Measurements from ENCODE around the gene TMEM258.

TMEM258 gene

GRCh38 chr11:61795876-61796526, 3.6 kb upstream of the TMEM258 start:
- H4K8ac ChIP-seq (ENCODE audit: low read depth, low read length): no peak overlapping the region
- H2BK120ac ChIP-seq (ENCODE audit: low read depth, low read length): no peak overlapping the region
- no peaks in the 10 kb centered on the region for H3K9me3 ChIP-seq (replicated peaks in 1 of 2; ENCODE audit: control insufficient read depth in 2 of 2, insufficient read depth in 1 of 2, low read depth in 1 of 2, low read length in 2 of 2)
- H2AK5ac ChIP-seq (ENCODE audit: low read depth, low read length): no peak overlapping the region
- no peak overlapping the region for H3K14ac ChIP-seq (ENCODE audit: low read length)
- H3K27ac ChIP-seq (replicated peaks; ENCODE audit: low read length): no peak overlapping the region
- H2AFZ ChIP-seq (ENCODE audit: low read length): no peak overlapping the region
- no peak for DNase-seq (ENCODE audit: low spot score)
- H3K18ac ChIP-seq (ENCODE audit: low read length): no peak overlapping the region
- H3K4me1 ChIP-seq (ENCODE audit: control insufficient read depth in 2 of 2, insufficient read depth in 1 of 2, low read depth in 1 of 2, low read length in 2 of 2): peaks cover 3 to 11% of the 10 kb centered on the region in 2 donors
- no peaks in the 10 kb centered on the region for H3K27me3 ChIP-seq (ENCODE audit: control insufficient read depth in 3 of 3, insufficient read depth in 3 of 3, low read depth in 1 of 3, low read length in 3 of 3)
- WGBS, 2 donors (ENCODE audit: extremely low coverage in 2 of 2, insufficient read length in 2 of 2, insufficient replicate concordance in 1 of 2): no CpG with 5 or more reads among the region's 18 CpGs
- H4K91ac ChIP-seq (ENCODE audit: low read depth, low read length, poor library complexity): no peak overlapping the region
- H3K9ac ChIP-seq (ENCODE audit: low read depth, low read length, poor library complexity): no peak overlapping the region
- H2BK15ac ChIP-seq (ENCODE audit: low read length): no peak overlapping the region
- no peak overlapping the region for H3K4me2 ChIP-seq (ENCODE audit: insufficient read depth, low read length, poor library complexity, severe bottlenecking)
- H3K36me3 ChIP-seq (replicated peaks in 1 of 2; ENCODE audit: control insufficient read depth in 2 of 2, insufficient read depth in 2 of 2, low read length in 2 of 2): peaks cover 27 to 69% of the 10 kb centered on the region in 2 donors
- H2BK5ac ChIP-seq (ENCODE audit: low read length): no peak overlapping the region
- H3K4ac ChIP-seq (ENCODE audit: low read length): no peak overlapping the region
- no peak overlapping the region for H3K23ac ChIP-seq (ENCODE audit: low read depth, low read length, poor library complexity)
- H3K4me3 ChIP-seq (ENCODE audit: low read length in 2 of 2): no peak overlapping the region
- H2BK12ac ChIP-seq (ENCODE audit: low read length): no peak overlapping the region
- peaks cover 9% of the 10 kb centered on the region for H3K79me1 ChIP-seq (ENCODE audit: low read depth, low read length)

DNA sequence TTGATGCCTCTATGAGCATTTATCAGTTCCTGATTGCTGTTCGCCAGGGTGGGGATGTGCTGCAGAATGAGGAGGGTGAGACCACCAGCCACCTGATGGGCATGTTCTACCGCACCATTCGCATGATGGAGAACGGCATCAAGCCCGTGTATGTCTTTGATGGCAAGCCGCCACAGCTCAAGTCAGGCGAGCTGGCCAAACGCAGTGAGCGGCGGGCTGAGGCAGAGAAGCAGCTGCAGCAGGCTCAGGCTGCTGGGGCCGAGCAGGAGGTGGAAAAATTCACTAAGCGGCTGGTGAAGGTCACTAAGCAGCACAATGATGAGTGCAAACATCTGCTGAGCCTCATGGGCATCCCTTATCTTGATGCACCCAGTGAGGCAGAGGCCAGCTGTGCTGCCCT, 3.1 kb upstream of the TMEM258 start:
- no CpG with 5 or more reads among the region's 12 CpGs for WGBS, 2 donors (ENCODE audit: extremely low coverage in 2 of 2, insufficient read length in 2 of 2, insufficient replicate concordance in 1 of 2)
- peaks cover 26 to 67% of the 10 kb centered on the region in 2 donors for H3K36me3 ChIP-seq (replicated peaks in 1 of 2; ENCODE audit: control insufficient read depth in 2 of 2, insufficient read depth in 2 of 2, low read length in 2 of 2)
- H3K14ac ChIP-seq (ENCODE audit: low read length): no peak overlapping the region
- no peak overlapping the region for H2BK15ac ChIP-seq (ENCODE audit: low read length)
- peak overlapping the region; percentile 21 for H3K9ac ChIP-seq (ENCODE audit: low read depth, low read length, poor library complexity)
- peak overlapping the region; percentile 62 for H3K23ac ChIP-seq (ENCODE audit: low read depth, low read length, poor library complexity)
- H3K9me3 ChIP-seq (replicated peaks in 1 of 2; ENCODE audit: control insufficient read depth in 2 of 2, insufficient read depth in 1 of 2, low read depth in 1 of 2, low read length in 2 of 2): no peaks in the 10 kb centered on the region
- H2AK5ac ChIP-seq (ENCODE audit: low read depth, low read length): no peak overlapping the region
- no peak overlapping the region for H3K27ac ChIP-seq (replicated peaks; ENCODE audit: low read length)
- no peak overlapping the region for H2BK12ac ChIP-seq (ENCODE audit: low read length)
- H3K4me2 ChIP-seq (ENCODE audit: insufficient read depth, low read length, poor library complexity, severe bottlenecking): no peak overlapping the region
- H4K91ac ChIP-seq (ENCODE audit: low read depth, low read length, poor library complexity): no peak overlapping the region
- H3K4me3 ChIP-seq (ENCODE audit: low read length in 2 of 2): peak overlapping the region in 1 of 2 donors; percentile 37
- H3K79me1 ChIP-seq (ENCODE audit: low read depth, low read length): peaks cover 9% of the 10 kb centered on the region
- H2AFZ ChIP-seq (ENCODE audit: low read length): no peak overlapping the region
- H4K8ac ChIP-seq (ENCODE audit: low read depth, low read length): no peak overlapping the region
- H3K4ac ChIP-seq (ENCODE audit: low read length): no peak overlapping the region
- DNase-seq (ENCODE audit: low spot score): no peak
- H2BK5ac ChIP-seq (ENCODE audit: low read length): no peak overlapping the region
- H3K27me3 ChIP-seq (ENCODE audit: control insufficient read depth in 3 of 3, insufficient read depth in 3 of 3, low read depth in 1 of 3, low read length in 3 of 3): no peaks in the 10 kb centered on the region
- H2BK120ac ChIP-seq (ENCODE audit: low read depth, low read length): no peak overlapping the region
- no peak overlapping the region for H3K18ac ChIP-seq (ENCODE audit: low read length)
- H3K4me1 ChIP-seq (ENCODE audit: control insufficient read depth in 2 of 2, insufficient read depth in 1 of 2, low read depth in 1 of 2, low read length in 2 of 2): peaks cover 3 to 11% of the 10 kb centered on the region in 2 donors

DNA sequence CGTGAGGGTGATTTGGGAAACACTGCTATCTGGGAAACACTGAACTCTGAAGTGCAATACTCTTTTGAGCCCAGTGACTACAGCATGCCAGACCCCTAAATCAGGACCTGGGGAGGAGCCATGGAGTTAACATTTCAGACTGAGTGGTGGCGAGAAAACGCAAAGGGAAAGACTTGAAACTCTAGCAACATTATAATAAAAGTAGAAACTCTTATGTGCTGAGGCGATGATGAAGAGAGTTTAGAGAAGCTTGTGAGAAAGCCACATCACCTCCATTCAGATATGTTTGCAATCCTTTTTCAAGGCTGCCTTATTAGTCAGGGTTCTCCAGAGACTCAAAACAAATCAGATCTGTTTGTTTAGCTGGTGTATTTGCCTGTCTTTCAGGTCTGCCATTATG, 2.2 kb upstream of the TMEM258 start:
- Histone ChIP-seq H3K4me2 (ENCODE audit: insufficient read depth, low read length, poor library complexity, severe bottlenecking) (no peak overlapping the region), H2AK5ac (ENCODE audit: low read depth, low read length) (no peak overlapping the region), H3K27ac (replicated peaks; ENCODE audit: low read length) (no peak overlapping the region), H2BK12ac (ENCODE audit: low read length) (no peak overlapping the region), H3K4me3 (ENCODE audit: low read length in 2 of 2) (no peak overlapping the region), H3K18ac (ENCODE audit: low read length) (no peak overlapping the region), H3K4ac (ENCODE audit: low read length) (no peak overlapping the region), H3K27me3 (ENCODE audit: control insufficient read depth in 3 of 3, insufficient read depth in 3 of 3, low read depth in 1 of 3, low read length in 3 of 3) (no peaks in the 10 kb centered on the region), H3K79me1 (ENCODE audit: low read depth, low read length) (peaks cover 11% of the 10 kb centered on the region), H2BK15ac (ENCODE audit: low read length) (no peak overlapping the region), H3K9ac (ENCODE audit: low read depth, low read length, poor library complexity) (no peak overlapping the region), H2BK120ac (ENCODE audit: low read depth, low read length) (no peak overlapping the region), H3K36me3 (replicated peaks in 1 of 2; ENCODE audit: control insufficient read depth in 2 of 2, insufficient read depth in 2 of 2, low read length in 2 of 2) (peaks cover 30 to 67% of the 10 kb centered on the region in 2 donors), H2BK5ac (ENCODE audit: low read length) (no peak overlapping the region), H3K23ac (ENCODE audit: low read depth, low read length, poor library complexity) (no peak overlapping the region), H4K8ac (ENCODE audit: low read depth, low read length) (no peak overlapping the region), H3K9me3 (replicated peaks in 1 of 2; ENCODE audit: control insufficient read depth in 2 of 2, insufficient read depth in 1 of 2, low read depth in 1 of 2, low read length in 2 of 2) (no peaks in the 10 kb centered on the region), H4K91ac (ENCODE audit: low read depth, low read length, poor library complexity) (no peak overlapping the region), H2AFZ (ENCODE audit: low read length) (no peak overlapping the region), H3K14ac (ENCODE audit: low read length) (no peak overlapping the region), H3K4me1 (ENCODE audit: control insufficient read depth in 2 of 2, insufficient read depth in 1 of 2, low read depth in 1 of 2, low read length in 2 of 2) (peaks cover 3 to 11% of the 10 kb centered on the region in 2 donors)
- no peak for DNase-seq (ENCODE audit: low spot score)
- WGBS, 2 donors (ENCODE audit: extremely low coverage in 2 of 2, insufficient read length in 2 of 2, insufficient replicate concordance in 1 of 2): no CpG with 5 or more reads among the region's 4 CpGs

DNA sequence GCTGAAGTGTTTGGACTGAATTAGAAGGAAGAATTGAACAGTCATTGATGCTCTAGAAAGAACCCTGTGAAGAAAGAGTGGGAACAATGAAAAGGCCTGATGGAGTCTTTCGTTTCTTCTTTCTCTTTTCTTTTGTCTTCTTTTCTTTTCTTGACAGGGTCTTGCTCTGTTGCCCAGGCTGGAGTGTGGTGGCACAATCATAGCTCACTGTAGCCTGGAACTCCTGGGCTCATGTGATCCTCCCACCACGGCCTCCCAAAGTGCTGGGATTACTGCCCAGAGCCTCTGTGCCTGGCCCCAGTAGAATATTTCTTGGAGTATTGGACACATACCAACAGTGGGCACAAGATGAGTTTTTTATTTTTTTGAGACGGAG, 1.4 kb upstream of the TMEM258 start:
- H3K27me3 ChIP-seq (ENCODE audit: control insufficient read depth in 3 of 3, insufficient read depth in 3 of 3, low read depth in 1 of 3, low read length in 3 of 3): no peaks in the 10 kb centered on the region
- no peak overlapping the region for H2BK15ac ChIP-seq (ENCODE audit: low read length)
- no peaks in the 10 kb centered on the region for H3K9me3 ChIP-seq (replicated peaks in 1 of 2; ENCODE audit: control insufficient read depth in 2 of 2, insufficient read depth in 1 of 2, low read depth in 1 of 2, low read length in 2 of 2)
- peaks cover 3 to 11% of the 10 kb centered on the region in 2 donors for H3K4me1 ChIP-seq (ENCODE audit: control insufficient read depth in 2 of 2, insufficient read depth in 1 of 2, low read depth in 1 of 2, low read length in 2 of 2)
- DNase-seq (ENCODE audit: low spot score): no peak
- no peak overlapping the region for H3K18ac ChIP-seq (ENCODE audit: low read length)
- WGBS, 2 donors (ENCODE audit: extremely low coverage in 2 of 2, insufficient read length in 2 of 2, insufficient replicate concordance in 1 of 2): no CpG with 5 or more reads among the region's 3 CpGs
- H2AK5ac ChIP-seq (ENCODE audit: low read depth, low read length): no peak overlapping the region
- peaks cover 35 to 67% of the 10 kb centered on the region in 2 donors for H3K36me3 ChIP-seq (replicated peaks in 1 of 2; ENCODE audit: control insufficient read depth in 2 of 2, insufficient read depth in 2 of 2, low read length in 2 of 2)
- H3K14ac ChIP-seq (ENCODE audit: low read length): no peak overlapping the region
- peak overlapping the region; percentile 40 to 98 for H3K4me3 ChIP-seq (ENCODE audit: low read length in 2 of 2)
- H2BK120ac ChIP-seq (ENCODE audit: low read depth, low read length): no peak overlapping the region
- H2BK5ac ChIP-seq (ENCODE audit: low read length): no peak overlapping the region
- H3K9ac ChIP-seq (ENCODE audit: low read depth, low read length, poor library complexity): no peak overlapping the region
- H4K8ac ChIP-seq (ENCODE audit: low read depth, low read length): no peak overlapping the region
- H2BK12ac ChIP-seq (ENCODE audit: low read length): no peak overlapping the region
- no peak overlapping the region for H3K4ac ChIP-seq (ENCODE audit: low read length)
- H3K23ac ChIP-seq (ENCODE audit: low read depth, low read length, poor library complexity): no peak overlapping the region
- no peak overlapping the region for H2AFZ ChIP-seq (ENCODE audit: low read length)
- peaks cover 12% of the 10 kb centered on the region for H3K79me1 ChIP-seq (ENCODE audit: low read depth, low read length)
- H3K4me2 ChIP-seq (ENCODE audit: insufficient read depth, low read length, poor library complexity, severe bottlenecking): peak overlapping the region; percentile 67
- H4K91ac ChIP-seq (ENCODE audit: low read depth, low read length, poor library complexity): no peak overlapping the region
- no peak overlapping the region for H3K27ac ChIP-seq (replicated peaks; ENCODE audit: low read length)

All from neuronal stem cell (in vitro differentiated cells).